Sigmoid colon (tissue), 4 donors: ENCODE data around the gene RABGAP1L.

Experiments used
- CTCF ChIP-seq, 4 experiments: fragments of 450-650 bp in 3 of 4; fragments of 200-600 bp in 1 of 4; IDR thresholded peaks; one replicate each; pipeline ENCODE4 v1.5.1; 2016 to 2019; ENCODE audit warnings: antibody characterized with exemption in 4 of 4, mild to moderate bottlenecking in 3 of 4, moderate library complexity in 2 of 4
- EP300 ChIP-seq, 4 donors: sonication (generic); formaldehyde crosslinking; IDR thresholded peaks; one replicate each; pipeline ENCODE4 v1.6.1; 2017; ENCODE audit warnings: antibody characterized with exemption in 4 of 4
- POLR2A ChIP-seq, 2 donors: fragments of 450-650 bp; IDR thresholded peaks; one replicate each; pipeline ENCODE4 v1.6.1; 2016; ENCODE audit warnings: antibody characterized with exemption in 2 of 2, mild to moderate bottlenecking in 2 of 2, moderate library complexity in 2 of 2
- POLR2AphosphoS5 ChIP-seq, 4 donors: sonication (generic); formaldehyde crosslinking; IDR thresholded peaks; one replicate each; pipeline ENCODE4 v1.6.1; 2017; ENCODE audit warnings: antibody characterized with exemption in 4 of 4

GRCh38 chr1:174676856-174677255 is 517.5 kb downstream of the RABGAP1L start:
- TF ChIP-seq EP300 (IDR thresholded peaks at IDR 0.05) (no peak), CTCF (IDR thresholded peaks at IDR 0.05) (no peak), POLR2A (IDR thresholded peaks at IDR 0.05) (no peak), POLR2AphosphoS5 (IDR thresholded peaks at IDR 0.05) (no peak)
